ENCODE data around the gene KLRC3. TPM values are rescaled to one million over a fixed set of nuclear protein-coding genes. Genes with fewer than 3 reads are reported as not detected.
"Not testable (repeated sequence)": the region's sequence is repeated elsewhere in the genome, so short reads cannot be mapped to it uniquely, and the experiment has no call there.

The KLRC3 gene
- total RNA-seq, 1 donor from 2014 or later, result not detected

DNA sequence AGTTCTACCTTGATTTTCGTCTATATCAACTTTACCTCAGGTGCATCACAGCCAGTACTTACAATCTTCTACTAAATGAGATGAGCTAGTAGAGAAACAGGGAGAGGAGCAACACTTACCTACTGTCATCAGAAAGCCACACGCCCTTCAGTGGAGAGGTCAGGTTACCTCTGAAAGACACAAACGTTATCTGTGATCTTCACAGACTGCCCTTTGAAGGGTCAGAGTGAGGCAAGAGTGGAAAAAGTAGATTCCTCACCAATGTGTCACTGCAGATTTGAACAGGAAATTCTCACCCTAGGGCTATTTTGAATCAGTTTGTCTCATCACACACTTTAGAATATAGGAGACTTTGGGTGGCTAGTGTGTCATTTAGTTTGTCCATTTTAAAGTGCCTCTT lies 1.8 kb upstream of the KLRC3 start:
- intact Hi-C loops (cut with DNase I); H3K4me3 ChIP-seq; H3K4me1 ChIP-seq; H3K36me3 ChIP-seq; DNase-seq; H3K27ac ChIP-seq; ATAC-seq; H3K27me3 ChIP-seq (ENCODE audit: low read depth); H3K9me3 ChIP-seq: not testable (repeated sequence)

DNA sequence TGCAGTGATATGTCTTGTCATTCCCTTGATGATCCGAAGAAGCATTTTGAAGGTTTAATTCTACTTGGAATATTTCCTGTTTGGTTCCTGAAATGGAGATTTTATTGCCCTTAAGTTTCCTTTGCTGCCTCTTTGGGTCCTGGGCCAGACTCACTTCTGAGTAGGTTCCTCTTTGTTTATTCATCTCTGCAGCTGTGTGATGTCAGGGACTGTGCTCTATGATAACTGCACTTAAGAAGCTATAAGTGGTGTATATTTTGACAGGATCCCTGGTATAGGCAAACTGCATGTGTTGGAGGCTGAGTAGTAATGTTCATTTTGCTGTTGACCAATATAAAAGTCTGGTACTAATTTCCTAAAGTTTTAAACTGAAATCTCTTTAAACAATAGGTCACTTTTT lies 11.0 kb downstream of the KLRC3 start, which contains the start of gene KLRC4:
TSS of gene KLRC4 (minus strand) at position 366 of the 400 bp plus-strand sequence. CDS start at position 184, 182 bp downstream.
- ATAC-seq (no peak), DNase-seq (no peak)
- TF ChIP-seq, protein P1, sequence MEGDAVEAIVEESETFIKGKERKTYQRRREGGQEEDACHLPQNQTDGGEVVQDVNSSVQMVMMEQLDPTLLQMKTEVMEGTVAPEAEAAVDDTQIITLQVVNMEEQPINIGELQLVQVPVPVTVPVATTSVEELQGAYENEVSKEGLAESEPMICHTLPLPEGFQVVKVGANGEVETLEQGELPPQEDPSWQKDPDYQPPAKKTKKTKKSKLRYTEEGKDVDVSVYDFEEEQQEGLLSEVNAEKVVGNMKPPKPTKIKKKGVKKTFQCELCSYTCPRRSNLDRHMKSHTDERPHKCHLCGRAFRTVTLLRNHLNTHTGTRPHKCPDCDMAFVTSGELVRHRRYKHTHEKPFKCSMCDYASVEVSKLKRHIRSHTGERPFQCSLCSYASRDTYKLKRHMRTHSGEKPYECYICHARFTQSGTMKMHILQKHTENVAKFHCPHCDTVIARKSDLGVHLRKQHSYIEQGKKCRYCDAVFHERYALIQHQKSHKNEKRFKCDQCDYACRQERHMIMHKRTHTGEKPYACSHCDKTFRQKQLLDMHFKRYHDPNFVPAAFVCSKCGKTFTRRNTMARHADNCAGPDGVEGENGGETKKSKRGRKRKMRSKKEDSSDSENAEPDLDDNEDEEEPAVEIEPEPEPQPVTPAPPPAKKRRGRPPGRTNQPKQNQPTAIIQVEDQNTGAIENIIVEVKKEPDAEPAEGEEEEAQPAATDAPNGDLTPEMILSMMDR (IDR thresholded peaks at IDR 0.05), result no peak
- Histone ChIP-seq H3K4me1 (no peaks in the 10 kb centered on the region), H3K9me3 (no peaks in the 10 kb centered on the region), H3K36me3 (no peaks in the 10 kb centered on the region), H3K27me3 (ENCODE audit: low read depth) (no peaks in the 10 kb centered on the region), H3K27ac (no peak within 1 kb of the TSS), H3K4me3 (no peak within 1 kb of the TSS)
- intact Hi-C loops (cut with DNase I), result no loop called here

DNA sequence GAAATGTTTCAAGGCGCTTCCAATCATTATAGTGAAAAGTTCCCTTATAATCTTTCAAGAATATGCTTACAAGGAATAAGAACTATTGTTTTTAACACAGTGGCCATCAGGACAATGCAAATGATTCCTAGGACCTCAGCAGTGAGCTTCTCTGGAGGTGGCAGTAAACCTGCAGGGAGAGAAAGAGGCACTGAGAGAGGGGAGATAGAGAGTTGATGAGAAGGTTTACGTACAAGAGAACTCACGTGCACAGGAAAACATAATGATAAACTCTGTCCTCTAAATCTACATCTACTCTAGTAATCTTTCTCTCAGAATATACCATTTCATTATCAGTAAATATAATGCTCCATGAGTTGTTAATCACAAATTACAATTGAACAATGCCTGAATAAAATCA lies 11.6 kb downstream of the KLRC3 start:
- no peaks in the 10 kb centered on the region for H3K9me3 ChIP-seq
- no peak overlapping the region for H3K4me3 ChIP-seq
- intact Hi-C loops (cut with DNase I), result no loop called here
- ATAC-seq (no peak), DNase-seq (no peak)
- no peaks in the 10 kb centered on the region for H3K27me3 ChIP-seq (ENCODE audit: low read depth)
- H3K4me1 ChIP-seq, result no peaks in the 10 kb centered on the region
- TF ChIP-seq, protein P1 (IDR thresholded peaks at IDR 0.05), result no peak
- H3K27ac ChIP-seq, result no peak overlapping the region
- no peaks in the 10 kb centered on the region for H3K36me3 ChIP-seq

DNA sequence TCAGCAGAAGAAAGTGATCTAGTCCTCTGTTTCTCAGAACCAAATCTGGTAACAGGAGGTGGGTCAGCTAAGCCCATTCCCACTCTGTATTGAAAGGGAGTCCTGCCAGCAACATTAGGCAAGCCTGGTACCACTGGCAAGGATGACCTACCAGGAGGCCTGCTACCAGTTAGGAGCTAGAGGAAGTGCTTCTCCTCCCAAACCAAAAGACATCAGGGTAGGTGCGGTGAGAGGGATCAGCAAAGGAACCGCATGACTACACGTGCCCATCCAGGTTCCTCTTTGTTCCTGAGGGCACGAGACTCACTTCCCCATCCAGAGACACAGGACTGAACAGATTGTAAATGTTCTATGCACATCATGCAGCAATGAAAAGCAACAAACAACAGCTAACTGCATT lies 13.7 kb downstream of the KLRC3 start:
- intact Hi-C loops (cut with DNase I), result no loop called here
- Histone ChIP-seq H3K9me3 (no peaks in the 10 kb centered on the region), H3K27me3 (ENCODE audit: low read depth) (no peaks in the 10 kb centered on the region), H3K4me3 (no peak overlapping the region), H3K27ac (no peak overlapping the region), H3K36me3 (no peaks in the 10 kb centered on the region), H3K4me1 (no peaks in the 10 kb centered on the region)
- TF ChIP-seq, protein P1 (IDR thresholded peaks at IDR 0.05), result no peak
- peak in 1 of 2 donors; percentile 26 for ATAC-seq
- no peak for DNase-seq

DNA sequence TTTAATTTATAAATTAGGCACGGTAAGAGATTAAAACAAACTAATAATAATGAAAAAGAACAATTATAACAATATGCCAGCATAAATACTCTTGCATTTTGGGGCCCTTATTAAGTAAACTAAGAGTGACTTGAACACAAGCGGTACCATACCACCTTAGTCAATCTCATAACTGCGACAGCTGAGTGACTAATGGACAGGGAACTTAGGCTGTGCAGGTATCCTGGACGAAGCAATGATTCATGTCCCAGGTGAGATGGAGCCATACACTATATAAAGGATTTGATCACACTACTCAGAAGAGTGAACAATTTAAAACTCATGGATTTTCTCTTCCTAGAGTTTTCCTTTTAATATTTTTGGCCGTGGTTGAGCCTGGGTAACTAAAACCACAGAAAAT lies 15.1 kb downstream of the KLRC3 start:
- Histone ChIP-seq H3K9me3 (no peaks in the 10 kb centered on the region), H3K36me3 (no peaks in the 10 kb centered on the region), H3K27ac (no peak overlapping the region), H3K4me3 (no peak overlapping the region), H3K27me3 (ENCODE audit: low read depth) (no peaks in the 10 kb centered on the region), H3K4me1 (no peaks in the 10 kb centered on the region)
- ATAC-seq, result no peak
- intact Hi-C loops (cut with DNase I), result no loop called here
- TF ChIP-seq, protein P1 (IDR thresholded peaks at IDR 0.05), result no peak
- no peak for DNase-seq

DNA sequence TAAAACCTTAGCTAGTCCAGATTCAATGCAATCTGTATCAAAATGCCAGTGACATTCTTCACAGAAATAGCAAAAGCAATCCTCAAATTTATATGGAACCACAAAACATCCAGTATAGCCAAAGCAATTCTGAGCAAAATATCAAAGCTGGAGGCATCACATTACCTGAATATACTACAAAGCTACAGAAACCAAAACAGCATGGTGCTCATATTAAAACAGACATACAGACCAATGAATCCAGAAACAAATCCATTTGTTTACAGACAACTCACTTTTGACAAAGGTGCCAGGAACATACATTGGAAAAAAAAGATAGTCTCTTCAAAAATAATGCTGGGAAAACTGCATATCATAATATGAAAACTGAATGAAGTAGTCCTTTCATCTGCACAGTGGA lies 15.6 kb downstream of the KLRC3 start:
- no peak overlapping the region for H3K4me3 ChIP-seq
- H3K27me3 ChIP-seq (ENCODE audit: low read depth), result no peaks in the 10 kb centered on the region
- H3K4me1 ChIP-seq, result no peaks in the 10 kb centered on the region
- DNase-seq, result no peak
- no peaks in the 10 kb centered on the region for H3K36me3 ChIP-seq
- H3K27ac ChIP-seq, result no peak overlapping the region
- no peak for ATAC-seq
- TF ChIP-seq, protein P1 (IDR thresholded peaks at IDR 0.05), result no peak
- no peaks in the 10 kb centered on the region for H3K9me3 ChIP-seq
- intact Hi-C loops (cut with DNase I), result no loop called here

Measured in lower lobe of right lung (tissue), 2 donors.